ENCODE measurements around the gene TBX4. TPM values are rescaled to one million over a fixed set of nuclear protein-coding genes. Genes with fewer than 3 reads are reported as not detected.

Gene TBX4
- total RNA-seq, 1 donor from 2014 or later: 8.4 TPM

DNA sequence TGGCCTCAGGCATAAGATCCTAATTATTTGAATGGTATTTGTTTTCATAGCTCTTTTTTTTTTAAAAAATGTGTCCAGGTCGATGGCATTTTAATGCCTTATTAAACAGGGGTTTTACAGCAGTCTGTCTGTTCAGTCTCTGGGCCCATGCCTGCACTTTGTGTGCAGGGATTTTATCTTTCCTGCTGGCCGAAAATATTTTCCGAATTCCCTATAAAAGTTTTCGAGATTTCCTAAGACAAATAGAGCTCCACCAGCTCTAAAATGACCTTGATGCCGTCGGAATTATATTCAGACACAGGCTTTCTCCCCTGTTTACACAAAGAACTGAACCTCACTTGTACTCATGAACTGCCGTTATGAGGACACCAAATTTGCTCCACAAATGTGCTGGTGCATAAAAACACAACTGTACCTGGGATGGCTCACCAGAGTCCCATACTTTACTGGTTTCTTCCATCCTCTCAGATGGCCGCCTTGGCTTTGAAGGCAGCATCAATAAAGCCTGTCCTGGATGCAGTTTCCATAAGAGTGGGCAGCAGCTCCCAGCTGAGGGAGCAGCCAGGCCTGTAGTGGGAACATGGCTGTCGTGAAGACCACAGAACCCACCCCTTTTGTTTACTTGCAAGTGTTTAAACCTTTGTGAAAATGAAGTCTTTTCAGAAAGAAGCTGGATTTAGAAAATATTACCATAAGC is 44.9 kb downstream of the TBX4 start:
- Histone ChIP-seq H3K27me3 (ENCODE audit: control insufficient read depth in 3 of 3, insufficient read depth in 3 of 3, low read length in 3 of 3) (no peaks in the 10 kb centered on the region), H3K27ac (ENCODE audit: low read depth, low read length) (no peak overlapping the region), H3K4me1 (ENCODE audit: control insufficient read depth in 3 of 3, insufficient read depth in 3 of 3, low read length in 3 of 3) (peaks cover 0 to 7% (median 7%) of the 10 kb centered on the region in 3 donors), H3K9ac (ENCODE audit: low read depth in 1 of 3, low read length in 3 of 3) (no peak overlapping the region), H3K4me3 (ENCODE audit: low read length in 3 of 3) (no peak overlapping the region), H3K9me3 (ENCODE audit: control insufficient read depth in 3 of 3, low read length in 3 of 3) (peaks cover 0 to 2% (median 0%) of the 10 kb centered on the region in 3 donors), H3K36me3 (ENCODE audit: control insufficient read depth in 3 of 3, insufficient read depth in 3 of 3, low read length in 3 of 3) (no peaks in the 10 kb centered on the region)

- peaks cover 0 to 2% (median under 1%) of the 10 kb centered on the region in 3 donors for H3K4me1 ChIP-seq (ENCODE audit: control insufficient read depth in 3 of 3, insufficient read depth in 3 of 3, low read length in 3 of 3)
- no peak overlapping the region for H3K4me3 ChIP-seq (ENCODE audit: low read length in 3 of 3)
- H3K27me3 ChIP-seq (ENCODE audit: control insufficient read depth in 3 of 3, insufficient read depth in 3 of 3, low read length in 3 of 3): no peaks in the 10 kb centered on the region
- H3K9me3 ChIP-seq (ENCODE audit: control insufficient read depth in 3 of 3, low read length in 3 of 3): peaks cover 0 to 2% (median 0%) of the 10 kb centered on the region in 3 donors
- H3K36me3 ChIP-seq (ENCODE audit: control insufficient read depth in 3 of 3, insufficient read depth in 3 of 3, low read length in 3 of 3): no peaks in the 10 kb centered on the region
- H3K9ac ChIP-seq (ENCODE audit: low read depth in 1 of 3, low read length in 3 of 3): no peak overlapping the region
- H3K27ac ChIP-seq (ENCODE audit: low read depth, low read length): no peak overlapping the region
These were observed 46.1 kb downstream of the TBX4 start for GRCh38 chr17:61498042-61498994.

- Histone ChIP-seq H3K36me3 (ENCODE audit: control insufficient read depth in 3 of 3, insufficient read depth in 3 of 3, low read length in 3 of 3) (no peaks in the 10 kb centered on the region), H3K4me1 (ENCODE audit: control insufficient read depth in 3 of 3, insufficient read depth in 3 of 3, low read length in 3 of 3) (no peaks in the 10 kb centered on the region), H3K27me3 (ENCODE audit: control insufficient read depth in 3 of 3, insufficient read depth in 3 of 3, low read length in 3 of 3) (no peaks in the 10 kb centered on the region), H3K9ac (ENCODE audit: low read depth in 1 of 3, low read length in 3 of 3) (no peak overlapping the region), H3K27ac (ENCODE audit: low read depth, low read length) (no peak overlapping the region), H3K9me3 (ENCODE audit: control insufficient read depth in 3 of 3, low read length in 3 of 3) (peaks cover 0 to 2% (median 0%) of the 10 kb centered on the region in 3 donors), H3K4me3 (ENCODE audit: low read length in 3 of 3) (no peak overlapping the region)
These were observed 47.4 kb downstream of the TBX4 start for GRCh38 chr17:61499632-61500031.

GRCh38 chr17:61500287-61500686 is 48.1 kb downstream of the TBX4 start:
- no peaks in the 10 kb centered on the region for H3K4me1 ChIP-seq (ENCODE audit: control insufficient read depth in 3 of 3, insufficient read depth in 3 of 3, low read length in 3 of 3)
- H3K4me3 ChIP-seq (ENCODE audit: low read length in 3 of 3): no peak overlapping the region
- peaks cover 0 to 2% (median 0%) of the 10 kb centered on the region in 3 donors for H3K9me3 ChIP-seq (ENCODE audit: control insufficient read depth in 3 of 3, low read length in 3 of 3)
- H3K9ac ChIP-seq (ENCODE audit: low read depth in 1 of 3, low read length in 3 of 3): no peak overlapping the region
- no peak overlapping the region for H3K27ac ChIP-seq (ENCODE audit: low read depth, low read length)
- H3K36me3 ChIP-seq (ENCODE audit: control insufficient read depth in 3 of 3, insufficient read depth in 3 of 3, low read length in 3 of 3): no peaks in the 10 kb centered on the region
- no peaks in the 10 kb centered on the region for H3K27me3 ChIP-seq (ENCODE audit: control insufficient read depth in 3 of 3, insufficient read depth in 3 of 3, low read length in 3 of 3)

DNA sequence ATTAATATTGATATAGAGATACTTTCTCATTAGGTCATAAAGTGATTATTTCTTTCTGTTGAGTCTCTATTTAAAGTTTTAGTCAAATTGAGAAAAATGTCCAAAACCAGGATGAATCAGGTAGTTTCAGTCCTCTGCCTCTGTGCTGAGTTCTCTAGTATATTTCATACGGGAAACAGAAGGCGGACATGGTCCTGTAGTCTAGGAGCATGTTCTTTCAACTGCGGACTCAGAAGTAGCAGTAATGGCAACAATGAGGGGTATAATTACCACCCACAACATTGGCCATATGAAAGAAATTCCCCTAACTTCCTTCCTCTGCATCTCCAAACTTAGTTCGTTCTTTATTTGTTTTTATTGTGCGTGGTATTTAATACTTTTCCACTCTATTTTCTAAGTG is 50.1 kb downstream of the TBX4 start:
- Histone ChIP-seq H3K27me3 (ENCODE audit: control insufficient read depth in 3 of 3, insufficient read depth in 3 of 3, low read length in 3 of 3) (peaks cover 0 to 4% (median 0%) of the 10 kb centered on the region in 3 donors), H3K4me1 (ENCODE audit: control insufficient read depth in 3 of 3, insufficient read depth in 3 of 3, low read length in 3 of 3) (no peaks in the 10 kb centered on the region), H3K9me3 (ENCODE audit: control insufficient read depth in 3 of 3, low read length in 3 of 3) (peaks cover 0 to 2% (median 0%) of the 10 kb centered on the region in 3 donors), H3K9ac (ENCODE audit: low read depth in 1 of 3, low read length in 3 of 3) (no peak overlapping the region), H3K36me3 (ENCODE audit: control insufficient read depth in 3 of 3, insufficient read depth in 3 of 3, low read length in 3 of 3) (no peaks in the 10 kb centered on the region), H3K27ac (ENCODE audit: low read depth, low read length) (no peak overlapping the region), H3K4me3 (ENCODE audit: low read length in 3 of 3) (no peak overlapping the region)

- no peaks in the 10 kb centered on the region for H3K4me1 ChIP-seq (ENCODE audit: control insufficient read depth in 3 of 3, insufficient read depth in 3 of 3, low read length in 3 of 3)
- no peak overlapping the region for H3K27ac ChIP-seq (ENCODE audit: low read depth, low read length)
- H3K9ac ChIP-seq (ENCODE audit: low read depth in 1 of 3, low read length in 3 of 3): no peak overlapping the region
- H3K4me3 ChIP-seq (ENCODE audit: low read length in 3 of 3): no peak overlapping the region
- H3K9me3 ChIP-seq (ENCODE audit: control insufficient read depth in 3 of 3, low read length in 3 of 3): peaks cover 0 to 2% (median 0%) of the 10 kb centered on the region in 3 donors
- peaks cover 0 to 4% (median 3%) of the 10 kb centered on the region in 3 donors for H3K27me3 ChIP-seq (ENCODE audit: control insufficient read depth in 3 of 3, insufficient read depth in 3 of 3, low read length in 3 of 3)
- no peaks in the 10 kb centered on the region for H3K36me3 ChIP-seq (ENCODE audit: control insufficient read depth in 3 of 3, insufficient read depth in 3 of 3, low read length in 3 of 3)
These were observed 51.7 kb downstream of the TBX4 start for GRCh38 chr17:61503961-61504360.

DNA sequence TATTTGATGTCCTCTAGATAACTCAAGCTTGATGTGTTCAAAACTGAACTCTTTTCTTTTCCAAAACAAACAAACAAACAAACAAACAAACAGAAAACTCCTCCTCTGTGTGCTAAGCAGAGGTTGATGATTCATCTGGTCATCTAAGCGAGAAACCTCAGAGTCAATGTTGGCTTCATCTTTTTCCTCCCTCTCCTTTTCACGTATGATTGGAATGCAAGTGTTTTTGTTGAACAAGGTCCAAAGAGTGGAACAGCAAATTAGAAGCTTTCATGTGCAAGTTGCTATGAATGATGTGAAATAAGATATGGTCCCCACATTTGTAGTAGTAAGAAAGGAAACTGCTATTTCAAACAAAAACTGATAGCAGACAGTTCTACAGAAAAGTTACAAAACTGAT is 52.5 kb downstream of the TBX4 start:
- Histone ChIP-seq H3K9ac (ENCODE audit: low read depth in 1 of 3, low read length in 3 of 3) (no peak overlapping the region), H3K9me3 (ENCODE audit: control insufficient read depth in 3 of 3, low read length in 3 of 3) (peaks cover 0 to 2% (median 0%) of the 10 kb centered on the region in 3 donors), H3K27me3 (ENCODE audit: control insufficient read depth in 3 of 3, insufficient read depth in 3 of 3, low read length in 3 of 3) (peaks cover 0 to 4% (median 3%) of the 10 kb centered on the region in 3 donors), H3K4me3 (ENCODE audit: low read length in 3 of 3) (no peak overlapping the region), H3K27ac (ENCODE audit: low read depth, low read length) (no peak overlapping the region), H3K36me3 (ENCODE audit: control insufficient read depth in 3 of 3, insufficient read depth in 3 of 3, low read length in 3 of 3) (no peaks in the 10 kb centered on the region), H3K4me1 (ENCODE audit: control insufficient read depth in 3 of 3, insufficient read depth in 3 of 3, low read length in 3 of 3) (no peaks in the 10 kb centered on the region)

DNA sequence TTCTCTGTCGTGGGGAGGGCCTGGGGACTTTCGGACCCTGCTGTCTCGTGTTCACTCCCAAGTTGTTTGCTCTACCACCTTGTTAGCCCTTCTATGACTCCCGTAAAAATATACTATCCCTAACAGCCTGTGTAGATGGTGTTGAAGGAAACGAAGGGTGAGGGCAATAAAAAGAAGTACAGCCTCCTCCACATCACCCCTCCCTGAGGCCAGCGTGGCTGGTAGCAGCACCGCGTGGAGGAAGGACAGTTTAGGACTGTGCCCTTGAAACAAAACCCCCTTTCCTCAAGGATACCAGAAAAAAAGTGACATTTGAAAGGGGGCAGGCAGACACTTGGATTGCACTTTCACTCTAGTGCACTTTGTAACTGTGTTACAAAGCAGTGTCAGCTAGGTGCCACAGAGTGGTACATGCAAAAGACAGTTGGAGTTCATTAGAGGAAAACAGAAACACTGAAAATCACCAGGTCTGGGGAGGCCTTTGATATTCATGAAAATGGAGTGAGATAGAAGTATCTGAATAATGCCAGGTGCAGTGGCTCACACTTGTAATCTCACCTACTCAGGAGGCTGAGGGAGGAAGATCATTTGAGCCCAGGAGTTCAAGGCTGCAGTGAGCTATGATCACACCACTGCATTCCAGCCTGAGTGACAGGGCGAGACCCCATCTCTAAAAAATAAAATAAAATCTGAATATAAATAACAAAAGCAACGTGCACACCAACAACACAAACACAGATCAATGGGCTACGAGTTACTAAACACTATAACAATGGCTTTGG is 53.8 kb downstream of the TBX4 start:
- Histone ChIP-seq H3K9me3 (ENCODE audit: control insufficient read depth in 3 of 3, low read length in 3 of 3) (no peaks in the 10 kb centered on the region), H3K9ac (ENCODE audit: low read depth in 1 of 3, low read length in 3 of 3) (no peak overlapping the region), H3K27ac (ENCODE audit: low read depth, low read length) (no peak overlapping the region), H3K36me3 (ENCODE audit: control insufficient read depth in 3 of 3, insufficient read depth in 3 of 3, low read length in 3 of 3) (no peaks in the 10 kb centered on the region), H3K27me3 (ENCODE audit: control insufficient read depth in 3 of 3, insufficient read depth in 3 of 3, low read length in 3 of 3) (peaks cover 0 to 4% (median 3%) of the 10 kb centered on the region in 3 donors), H3K4me1 (ENCODE audit: control insufficient read depth in 3 of 3, insufficient read depth in 3 of 3, low read length in 3 of 3) (no peaks in the 10 kb centered on the region), H3K4me3 (ENCODE audit: low read length in 3 of 3) (no peak overlapping the region)

GRCh38 chr17:61507383-61508066 is 55.3 kb downstream of the TBX4 start:
- Histone ChIP-seq H3K36me3 (ENCODE audit: control insufficient read depth in 3 of 3, insufficient read depth in 3 of 3, low read length in 3 of 3) (no peaks in the 10 kb centered on the region), H3K27ac (ENCODE audit: low read depth, low read length) (no peak overlapping the region), H3K4me3 (ENCODE audit: low read length in 3 of 3) (no peak overlapping the region), H3K27me3 (ENCODE audit: control insufficient read depth in 3 of 3, insufficient read depth in 3 of 3, low read length in 3 of 3) (peaks cover 0 to 4% (median 3%) of the 10 kb centered on the region in 3 donors), H3K4me1 (ENCODE audit: control insufficient read depth in 3 of 3, insufficient read depth in 3 of 3, low read length in 3 of 3) (no peaks in the 10 kb centered on the region), H3K9me3 (ENCODE audit: control insufficient read depth in 3 of 3, low read length in 3 of 3) (no peaks in the 10 kb centered on the region), H3K9ac (ENCODE audit: low read depth in 1 of 3, low read length in 3 of 3) (no peak overlapping the region)
